Kidney (tissue), 14 donors: ENCODE measurements around the gene FAM221B. TPM values are rescaled to one million over a fixed set of nuclear protein-coding genes. Genes with fewer than 3 reads are reported as not detected.

Experiments
- DNase-seq, 5 donors: peaks; one replicate each; pipeline ENCODE4 v3.0.0-alpha.2; 2013 to 2020
- FAIRE-seq: peaks from 2 replicates; lab custom pipeline; 2012; peaks lifted over from hg19 to GRCh38; lab: Jason Lieb, UNC
- H3K27ac ChIP-seq, 2 donors: one replicate each; pipeline ENCODE4 v1.7.0; 2013; ENCODE audit warnings: low read depth in 2 of 2, low read length in 2 of 2, inconsistent platforms in 1 of 2
- H3K27me3 ChIP-seq: one replicate; pipeline ENCODE4 v1.7.1; 2013; ENCODE audit warnings: low read length, inconsistent platforms; ENCODE audit not compliant: control insufficient read depth, insufficient read depth
- H3K36me3 ChIP-seq, 3 donors: one replicate each; pipeline versions ENCODE4 v1.7.0 to v1.7.1; 2013; ENCODE audit warnings: low read length in 3 of 3, control low read depth in 1 of 3, inconsistent platforms in 1 of 3; ENCODE audit not compliant: insufficient read depth in 3 of 3, control insufficient read depth in 2 of 3
- H3K4me1 ChIP-seq, 3 donors: one replicate each; pipeline versions ENCODE4 v1.7.0 to v1.7.1; 2013; ENCODE audit warnings: low read length in 3 of 3, inconsistent platforms in 1 of 3, low read depth in 1 of 3; ENCODE audit not compliant: control insufficient read depth in 2 of 3, insufficient read depth in 2 of 3
- H3K4me3 ChIP-seq, 3 donors: one replicate each; pipeline versions ENCODE4 v1.7.0 to v1.8.1; 2013; ENCODE audit warnings: low read length in 3 of 3, control low read depth in 1 of 3, inconsistent platforms in 1 of 3
- H3K9ac ChIP-seq, 3 donors: one replicate each; pipeline versions ENCODE4 v1.7.0 to v1.7.1; 2013; ENCODE audit warnings: low read length in 3 of 3, control low read depth in 1 of 3, inconsistent platforms in 1 of 3
- H3K9me3 ChIP-seq, 3 donors: one replicate each; pipeline versions ENCODE4 v1.7.0 to v1.7.1; 2013; ENCODE audit warnings: low read length in 3 of 3, control low read depth in 1 of 3, inconsistent platforms in 1 of 3; ENCODE audit not compliant: control insufficient read depth in 2 of 3, insufficient read depth in 1 of 3
- CTCF ChIP-seq: IDR thresholded peaks from 3 replicates; pipeline ENCODE4 v1.5.1; 2012; ENCODE audit warnings: mild to moderate bottlenecking, moderate library complexity, borderline replicate concordance; ENCODE audit not compliant: insufficient read depth; ENCODE audit errors: extremely low read depth
- intact Hi-C: fragments of 100-400 bp; cut with DNase I; formaldehyde crosslinking; loops from one replicate; pipeline ENCODE4 v1.11.1; 2022
- polyA plus RNA-seq: library from polyadenylated mRNA; stranded (reverse); fragments of 350-450 nt; fragmentation: Illumina TruSeq; extraction: RNeasy Lipid Tissue Mini Kit (QIAGEN cat#74804); gene quantifications from one replicate; pipeline ENCODE4 v1.2.3, GENCODE V29; 2014; ENCODE audit warnings: low read depth, low replicate concordance; ENCODE audit not compliant: insufficient read depth
- total RNA-seq: library from RNA; stranded (reverse); fragmentation: NEBNext Ultra II Directional; extraction: Animal tissue kit (Norgen Biotek cat#: 25700); gene quantifications from one replicate; pipeline ENCODE4 v1.2.1, GENCODE V29; 2021
- donor health status: control.
- donor health status: control.
- donor health status: control.
- donor health status: control.
- donor health status: control.
- donor health status: DM: yes; HTN: yes; CAD: no.
- donor health status: Normal renal cell carcinoma (clear cell type).

The FAM221B gene
- total and polyA plus RNA-seq, 2 donors from 2014 or later: not detected

GRCh38 chr9:35858458-35858857, 29.9 kb upstream of the FAM221B start:
- no peak for TF ChIP-seq CTCF
- FAIRE-seq (no peak), DNase-seq (no peak)
- intact Hi-C loops: no loop called here
- no peak overlapping the region for H3K27ac ChIP-seq
- no peaks in the 10 kb centered on the region for H3K4me1 ChIP-seq
- no peak overlapping the region for H3K9ac ChIP-seq
- no peak overlapping the region for H3K4me3 ChIP-seq
- H3K27me3 ChIP-seq: no peaks in the 10 kb centered on the region
- H3K9me3 ChIP-seq: no peaks in the 10 kb centered on the region
- H3K36me3 ChIP-seq: no peaks in the 10 kb centered on the region

GRCh38 chr9:35856882-35857281, 28.4 kb upstream of the FAM221B start:
- DNase-seq (peak in 2 of 5 donors; percentile 5 to 16), FAIRE-seq (no peak)
- H3K27me3 ChIP-seq: no peaks in the 10 kb centered on the region
- no peak overlapping the region for H3K4me3 ChIP-seq
- no peaks in the 10 kb centered on the region for H3K9me3 ChIP-seq
- H3K9ac ChIP-seq: no peak overlapping the region
- intact Hi-C loops: no loop called here
- no peak for TF ChIP-seq CTCF
- no peaks in the 10 kb centered on the region for H3K36me3 ChIP-seq
- H3K27ac ChIP-seq: no peak overlapping the region
- no peaks in the 10 kb centered on the region for H3K4me1 ChIP-seq

- no peak for FAIRE-seq
- Histone ChIP-seq H3K9ac (no peak overlapping the region), H3K9me3 (no peaks in the 10 kb centered on the region), H3K27ac (no peak overlapping the region), H3K36me3 (no peaks in the 10 kb centered on the region), H3K4me1 (no peaks in the 10 kb centered on the region), H3K4me3 (no peak overlapping the region), H3K27me3 (no peaks in the 10 kb centered on the region)
- intact Hi-C loops: no loop called here
- peak in 2 of 5 donors; percentile 3 to 5 for DNase-seq
- no peak for TF ChIP-seq CTCF
Measured at GRCh38 chr9:35856206-35856605, 27.7 kb upstream of the FAM221B start.
